GM23248 (cell line): ENCODE data around the gene GSG1L. TPM values are rescaled to one million over a fixed set of nuclear protein-coding genes. Genes with fewer than 3 reads are reported as not detected.
A peak's percentile ranks its signal among the peaks of the same experiment; 100 is the strongest.

ENCODE experiments used
- DNase-seq: peaks from one replicate; pipeline ENCODE4 v3.0.0-alpha.2; 2015
- H2AFZ ChIP-seq: fragments of 200-600 bp; sonication (generic); 2 replicates; pipeline ENCODE4 v1.6.1; 2016; ENCODE audit warnings: antibody characterized with exemption
- H3F3A ChIP-seq: fragments of 200-600 bp; sonication (generic); 2 replicates; pipeline ENCODE4 v1.6.1; 2016; ENCODE audit warnings: mild to moderate bottlenecking, antibody characterized with exemption, mixed run types; ENCODE audit not compliant: insufficient read depth
- H3K27ac ChIP-seq: fragments of 200-600 bp; sonication (generic); 2 replicates; pipeline ENCODE4 v1.5.1; 2016; ENCODE audit warnings: mild to moderate bottlenecking
- H3K27me3 ChIP-seq: fragments of 200-600 bp; sonication (generic); replicated peaks from 2 replicates; pipeline ENCODE4 v1.6.1; 2016; ENCODE audit warnings: mild to moderate bottlenecking; ENCODE audit not compliant: insufficient read depth
- H3K36me3 ChIP-seq: fragments of 200-600 bp; sonication (generic); 2 replicates; pipeline ENCODE4 v1.6.1; 2016; ENCODE audit warnings: low read depth, mild to moderate bottlenecking
- H3K4me1 ChIP-seq: fragments of 200-600 bp; sonication (generic); 2 replicates; pipeline ENCODE4 v1.6.1; 2016; ENCODE audit warnings: mild to moderate bottlenecking; ENCODE audit not compliant: insufficient read depth
- H3K4me2 ChIP-seq: fragments of 200-600 bp; sonication (generic); one replicate; pipeline ENCODE4 v1.6.1; 2016; ENCODE audit warnings: mild to moderate bottlenecking; ENCODE audit not compliant: unreplicated experiment
- H3K4me3 ChIP-seq: fragments of 200-600 bp; sonication (generic); 2 replicates; pipeline ENCODE4 v1.5.1; 2016; ENCODE audit warnings: mild to moderate bottlenecking
- H3K79me2 ChIP-seq: fragments of 200-600 bp; sonication (generic); 2 replicates; pipeline ENCODE4 v1.6.1; 2016; ENCODE audit warnings: mild to moderate bottlenecking; ENCODE audit not compliant: insufficient read depth
- H3K9ac ChIP-seq: fragments of 200-600 bp; sonication (generic); 2 replicates; pipeline ENCODE4 v1.6.1; 2016; ENCODE audit warnings: mild to moderate bottlenecking
- H3K9me2 ChIP-seq: fragments of 200-600 bp; sonication (generic); 2 replicates; pipeline ENCODE4 v1.6.1; 2016; ENCODE audit warnings: mixed run types, mild to moderate bottlenecking, moderate library complexity; ENCODE audit not compliant: insufficient read depth
- H3K9me3 ChIP-seq: fragments of 200-600 bp; sonication (generic); one replicate; pipeline ENCODE4 v1.6.1; 2017; ENCODE audit warnings: low read depth
- H4K20me1 ChIP-seq: fragments of 200-600 bp; sonication (generic); 2 replicates; pipeline ENCODE4 v1.6.0; 2016; ENCODE audit not compliant: insufficient read depth
- EZH2 ChIP-seq: fragments of 200-600 bp; sonication (generic); IDR thresholded peaks from 2 replicates; pipeline ENCODE4 v1.6.1; 2018; ENCODE audit warnings: antibody characterized with exemption, mild to moderate bottlenecking; ENCODE audit not compliant: insufficient read depth, poor library complexity, severe bottlenecking
- EZH2phosphoT487 ChIP-seq: fragments of 200-600 bp; sonication (generic); IDR thresholded peaks from 2 replicates; pipeline ENCODE4 v1.6.1; 2018; ENCODE audit warnings: antibody characterized with exemption, moderate library complexity, mild to moderate bottlenecking, low read depth; ENCODE audit not compliant: insufficient read depth
- WGBS, 2 experiments: methylation state at CpG; one replicate each; pipeline ENCODE4 v1.1.6; 2015 to 2017; ENCODE audit warnings: low lambda C conversion rate in 2 of 2, low coverage in 1 of 2; ENCODE audit errors: missing lambda C conversion rate in 2 of 2; 5-methylcytosine and 5-hydroxymethylcytosine counted together
- in situ Hi-C: fragments of 300-500 bp; cut with MboI; formaldehyde crosslinking; loops from 2 replicates; pipeline ENCODE4 v1.15.0; 2020
- polyA plus RNA-seq: library from polyadenylated mRNA; unstranded; fragments of >200 nt; fragmentation: Nextera tagmentation; extraction: Ambion mirVana; gene quantifications from 2 replicates; pipeline ENCODE4 v1.2.1, GENCODE V29; 2016
- total RNA-seq: library from RNA; depleted of rRNA; stranded (reverse); fragments of >200 nt; shearing (Covaris generic); gene quantifications from 2 replicates; pipeline ENCODE4 v1.2.3, GENCODE V29; 2014

GSG1L gene
- total and polyA plus RNA-seq, 2 experiments from 2014 or later: not detected

GRCh38 chr16:28072087-28072486, 8.6 kb upstream of the GSG1L start:
- TF ChIP-seq EZH2: no peak
- TF ChIP-seq EZH2phosphoT487: no peak
- H3K79me2 ChIP-seq: no peaks in the 10 kb centered on the region
- H3K27me3 ChIP-seq: peaks cover 25% of the 10 kb centered on the region
- no peak for DNase-seq
- H3K9ac ChIP-seq: no peak overlapping the region
- H3K9me3 ChIP-seq: no peaks in the 10 kb centered on the region
- H3K4me2 ChIP-seq: no peak overlapping the region
- in situ Hi-C loops: loop anchor here (25.0 kb wide), 2 partner anchors 285 to 435 kb away; no protein-coding TSS in a partner anchor
- H3K27ac ChIP-seq: no peak overlapping the region
- H2AFZ ChIP-seq: no peak overlapping the region
- no peaks in the 10 kb centered on the region for H4K20me1 ChIP-seq
- no peaks in the 10 kb centered on the region for H3K9me2 ChIP-seq
- WGBS, 2 experiments: 2 to 3% methylated on average over 4 of the region's 4 CpGs
- H3K36me3 ChIP-seq: no peaks in the 10 kb centered on the region
- H3F3A ChIP-seq: peaks cover 8% of the 10 kb centered on the region; the same call in 1 of the 2 replicates
- no peak overlapping the region for H3K4me3 ChIP-seq
- peaks cover 4% of the 10 kb centered on the region; the same call in 1 of the 2 replicates for H3K4me1 ChIP-seq

GRCh38 chr16:28069971-28070794, 6.7 kb upstream of the GSG1L start:
- Histone ChIP-seq H3K9me3 (no peaks in the 10 kb centered on the region), H3K4me3 (no peak overlapping the region), H3F3A (peaks cover 8% of the 10 kb centered on the region; the same call in 1 of the 2 replicates), H3K4me1 (peaks cover 4% of the 10 kb centered on the region; the same call in 1 of the 2 replicates), H3K9me2 (no peaks in the 10 kb centered on the region), H2AFZ (no peak overlapping the region), H4K20me1 (no peaks in the 10 kb centered on the region), H3K27ac (no peak overlapping the region), H3K4me2 (no peak overlapping the region), H3K79me2 (no peaks in the 10 kb centered on the region), H3K9ac (no peak overlapping the region), H3K27me3 (peaks cover 34% of the 10 kb centered on the region), H3K36me3 (no peaks in the 10 kb centered on the region)
- 41 to 42% methylated on average over 31 of the region's 31 CpGs for WGBS, 2 experiments
- no peak for DNase-seq
- TF ChIP-seq EZH2phosphoT487 (no peak), EZH2 (no peak)
- in situ Hi-C loops: loop anchor here (25.0 kb wide), 2 partner anchors 283 to 433 kb away; no protein-coding TSS in a partner anchor

GRCh38 chr16:28068976-28069375, 5.5 kb upstream of the GSG1L start:
- in situ Hi-C loops: loop anchor here (25.0 kb wide), 2 partner anchors 282 to 432 kb away; no protein-coding TSS in a partner anchor
- Histone ChIP-seq H2AFZ (no peak overlapping the region), H3K9me3 (no peaks in the 10 kb centered on the region), H3K27me3 (peaks cover 44% of the 10 kb centered on the region), H3F3A (peaks cover 8% of the 10 kb centered on the region; the same call in 1 of the 2 replicates), H3K79me2 (no peaks in the 10 kb centered on the region), H3K4me2 (no peak overlapping the region), H3K27ac (no peak overlapping the region), H3K4me1 (peaks cover 4% of the 10 kb centered on the region; the same call in 1 of the 2 replicates), H3K4me3 (no peak overlapping the region), H3K9me2 (no peaks in the 10 kb centered on the region), H3K9ac (no peak overlapping the region), H4K20me1 (no peaks in the 10 kb centered on the region), H3K36me3 (no peaks in the 10 kb centered on the region)
- TF ChIP-seq EZH2: no peak
- no peak for TF ChIP-seq EZH2phosphoT487
- WGBS, 2 experiments: 78 to 87% methylated on average over 7 of the region's 7 CpGs
- no peak for DNase-seq

GRCh38 chr16:28067604-28068379, 4.3 kb upstream of the GSG1L start:
- peak; percentile 72 for DNase-seq
- no peak overlapping the region for H3K4me3 ChIP-seq
- no peak overlapping the region for H3K27ac ChIP-seq
- H3K79me2 ChIP-seq: no peaks in the 10 kb centered on the region
- H2AFZ ChIP-seq: no peak overlapping the region
- peaks cover 8% of the 10 kb centered on the region; the same call in 1 of the 2 replicates for H3F3A ChIP-seq
- in situ Hi-C loops: loop anchor here (25.0 kb wide), 2 partner anchors 280 to 430 kb away; no protein-coding TSS in a partner anchor
- no peaks in the 10 kb centered on the region for H4K20me1 ChIP-seq
- H3K4me1 ChIP-seq: peaks cover 4% of the 10 kb centered on the region; the same call in 1 of the 2 replicates
- H3K9me2 ChIP-seq: no peaks in the 10 kb centered on the region
- no peak for TF ChIP-seq EZH2
- TF ChIP-seq EZH2phosphoT487: no peak
- H3K36me3 ChIP-seq: no peaks in the 10 kb centered on the region
- peaks cover 45% of the 10 kb centered on the region for H3K27me3 ChIP-seq
- no peak overlapping the region for H3K4me2 ChIP-seq
- WGBS, 2 experiments: 66 to 68% methylated on average over 13 to 14 of the region's 14 CpGs
- no peak overlapping the region for H3K9ac ChIP-seq
- H3K9me3 ChIP-seq: no peaks in the 10 kb centered on the region
